NCI-H2196 (cell line): Measurements from ENCODE around the gene TRMT2A.
"Not testable (repeated sequence)": the region's sequence is repeated elsewhere in the genome, so short reads cannot be mapped to it uniquely, and the experiment has no call there.

Experiments
- DNase-seq: peaks from one replicate; lab custom pipeline; 2025; ENCODE audit not compliant: unreplicated experiment; lab: John Stamatoyannopoulos, UW

TRMT2A gene, protein sequence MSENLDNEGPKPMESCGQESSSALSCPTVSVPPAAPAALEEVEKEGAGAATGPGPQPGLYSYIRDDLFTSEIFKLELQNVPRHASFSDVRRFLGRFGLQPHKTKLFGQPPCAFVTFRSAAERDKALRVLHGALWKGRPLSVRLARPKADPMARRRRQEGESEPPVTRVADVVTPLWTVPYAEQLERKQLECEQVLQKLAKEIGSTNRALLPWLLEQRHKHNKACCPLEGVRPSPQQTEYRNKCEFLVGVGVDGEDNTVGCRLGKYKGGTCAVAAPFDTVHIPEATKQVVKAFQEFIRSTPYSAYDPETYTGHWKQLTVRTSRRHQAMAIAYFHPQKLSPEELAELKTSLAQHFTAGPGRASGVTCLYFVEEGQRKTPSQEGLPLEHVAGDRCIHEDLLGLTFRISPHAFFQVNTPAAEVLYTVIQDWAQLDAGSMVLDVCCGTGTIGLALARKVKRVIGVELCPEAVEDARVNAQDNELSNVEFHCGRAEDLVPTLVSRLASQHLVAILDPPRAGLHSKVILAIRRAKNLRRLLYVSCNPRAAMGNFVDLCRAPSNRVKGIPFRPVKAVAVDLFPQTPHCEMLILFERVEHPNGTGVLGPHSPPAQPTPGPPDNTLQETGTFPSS

DNA sequence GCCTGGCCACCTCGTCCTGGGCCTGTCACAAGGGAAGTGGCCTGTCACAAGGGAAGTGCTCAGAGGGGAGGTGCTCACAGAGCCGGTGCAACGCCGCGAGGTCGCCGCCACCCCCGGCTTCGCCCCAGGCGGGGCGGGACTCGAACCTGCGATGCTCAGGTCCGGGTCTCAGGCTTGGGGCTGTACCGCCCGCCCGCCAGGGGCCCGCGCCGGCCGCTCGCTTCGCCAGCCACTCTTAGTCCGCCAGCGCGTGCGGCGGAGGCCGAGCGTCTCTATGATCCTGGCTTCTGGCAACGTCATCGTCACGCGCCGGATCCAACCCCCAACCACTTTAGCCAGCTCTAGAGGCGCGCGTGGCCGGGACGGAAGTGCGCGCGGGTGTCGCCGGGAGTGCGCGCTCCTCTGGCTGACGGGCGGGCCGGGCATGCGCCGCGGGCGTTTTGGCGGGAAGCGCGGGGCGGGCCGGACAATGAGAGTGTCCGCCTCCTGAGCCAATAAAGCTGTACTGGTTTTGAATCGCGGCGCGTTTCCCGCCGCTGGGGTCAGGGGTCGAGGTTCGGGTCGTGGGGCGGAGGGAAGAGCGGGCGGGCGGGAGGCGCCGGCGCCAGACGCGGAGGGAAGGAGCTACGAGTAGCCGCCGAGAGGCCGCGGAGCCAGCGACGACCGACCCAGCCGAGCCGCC, at the start of gene TRMT2A:
Gene TRMT2A, minus strand, starts transcription at position 276 of the 682 bp plus-strand sequence. CDS start 320 bp downstream, outside the sequence.
- peak; percentile 91 for DNase-seq

- no peak for DNase-seq
These were observed 49.7 kb upstream of the TRMT2A start for GRCh38 chr22:20166703-20167102.

GRCh38 chr22:20165913-20166312, 48.9 kb upstream of the TRMT2A start:
- no peak for DNase-seq

GRCh38 chr22:20165421-20165820, 48.4 kb upstream of the TRMT2A start:
- no peak for DNase-seq

GRCh38 chr22:20164863-20165262, 47.8 kb upstream of the TRMT2A start:
- no peak for DNase-seq

- DNase-seq = no peak
These were observed 43.0 kb upstream of the TRMT2A start for GRCh38 chr22:20160041-20160440.

- not testable (repeated sequence) for DNase-seq
These were observed 42.5 kb upstream of the TRMT2A start for GRCh38 chr22:20159531-20159930.

GRCh38 chr22:20159076-20159475, 42.0 kb upstream of the TRMT2A start:
- no peak for DNase-seq

- DNase-seq = no peak
These were observed 41.5 kb upstream of the TRMT2A start for GRCh38 chr22:20158391-20159036.

DNA sequence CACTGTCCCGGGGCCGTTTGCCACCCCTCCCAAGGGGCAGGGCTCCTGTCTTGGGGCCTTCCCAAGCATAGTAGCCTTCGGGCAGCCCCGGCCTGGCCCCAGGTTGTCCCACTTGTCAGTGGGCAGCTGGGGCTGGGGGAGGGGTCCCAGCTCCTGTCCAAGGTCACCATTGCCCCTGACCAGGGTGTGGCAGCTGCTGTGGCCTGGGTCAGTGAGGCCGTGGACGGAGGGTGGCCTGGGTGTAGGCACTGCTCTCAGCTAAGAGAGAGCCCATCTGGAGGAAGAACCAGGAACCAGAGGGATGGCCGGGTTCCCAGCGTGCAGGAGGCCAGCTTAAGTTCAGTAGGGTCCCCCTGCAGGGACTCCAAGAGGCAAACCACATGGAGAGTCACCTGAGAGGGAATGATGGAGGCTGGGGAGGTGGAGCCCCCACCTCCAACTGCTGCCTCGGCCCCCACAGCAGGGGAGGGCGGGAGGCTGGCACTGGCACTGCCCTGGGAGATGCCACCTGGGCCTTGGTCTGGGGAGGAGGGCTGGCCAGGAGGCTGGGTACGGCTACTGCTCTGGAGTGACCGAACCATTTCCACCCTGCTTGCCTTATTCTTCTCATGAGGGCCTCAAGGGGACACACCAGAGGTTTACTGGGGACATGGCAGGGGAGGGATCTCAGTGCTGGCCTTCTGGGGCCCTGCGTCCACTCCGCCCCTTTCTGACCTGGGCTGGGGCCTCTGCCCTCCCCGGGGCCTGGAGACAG, 40.6 kb upstream of the TRMT2A start:
- no peak for DNase-seq

- DNase-seq = peak; percentile 43
These were observed 39.8 kb upstream of the TRMT2A start for GRCh38 chr22:20156611-20157429.

GRCh38 chr22:20156042-20156389, 39.0 kb upstream of the TRMT2A start:
- DNase-seq = no peak

DNA sequence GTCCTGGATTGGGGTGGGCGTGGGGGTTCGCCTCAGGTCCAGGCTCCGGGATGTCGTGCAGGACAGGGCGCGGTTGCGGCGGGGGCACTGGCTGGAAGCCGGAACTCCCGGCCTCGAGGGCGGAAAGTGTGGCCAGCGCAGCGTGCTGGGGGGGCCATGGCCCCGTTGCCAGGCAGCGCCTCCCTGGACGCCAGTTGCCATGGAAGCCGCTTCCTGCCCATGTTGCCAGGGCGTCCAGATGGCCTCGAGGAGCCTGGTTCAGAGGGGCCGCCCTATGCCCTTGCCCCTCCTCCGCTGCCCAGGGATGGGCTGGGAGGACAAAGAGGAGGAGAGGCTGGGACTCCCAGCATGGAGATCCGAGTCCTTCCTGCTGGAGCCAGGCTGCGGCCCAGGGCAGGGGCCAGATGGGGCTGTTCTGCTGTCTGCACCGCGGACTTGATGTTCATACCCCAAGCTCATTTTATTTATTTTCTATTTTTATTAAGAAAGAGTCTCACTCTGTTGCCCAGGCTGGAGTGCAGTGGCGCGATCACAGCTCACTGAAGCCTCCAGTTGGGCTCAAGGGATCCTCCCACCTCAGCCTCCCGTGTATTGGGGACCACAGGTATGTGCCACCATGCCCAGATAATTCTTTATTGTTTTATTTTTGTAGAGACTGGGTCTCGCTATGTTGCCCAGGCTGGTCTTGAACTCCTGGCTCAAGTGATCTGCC, 38.5 kb upstream of the TRMT2A start:
- DNase-seq = peak; percentile 88

DNA sequence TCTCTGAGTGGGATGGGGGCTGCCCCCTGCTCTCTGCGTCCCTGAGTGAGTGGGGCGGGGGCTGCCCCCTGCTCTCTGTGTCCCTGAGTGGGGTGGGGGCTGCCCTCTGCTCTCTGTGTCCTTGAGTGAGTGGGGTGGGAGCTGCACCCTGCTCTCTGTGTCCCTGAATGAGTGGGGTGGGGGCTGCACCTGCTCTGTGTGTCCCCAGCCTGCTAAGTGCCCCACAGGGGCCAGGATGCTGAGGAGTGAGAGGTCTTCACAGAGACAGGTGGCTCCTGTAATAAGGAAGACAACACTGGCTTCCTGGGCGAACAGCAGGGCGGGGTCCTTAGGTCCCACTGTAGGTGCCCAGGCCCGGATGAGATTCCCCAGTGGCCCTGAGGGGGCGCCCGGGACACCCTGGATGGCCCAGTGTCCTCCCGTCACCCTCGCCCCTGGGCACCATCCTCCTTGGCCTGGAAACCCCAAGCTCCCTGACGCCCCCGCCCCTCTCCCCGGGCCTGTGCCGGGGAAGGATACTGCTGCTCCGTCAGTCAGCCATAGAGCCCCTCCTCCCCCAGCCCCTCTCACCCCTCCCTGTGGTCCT, 37.7 kb upstream of the TRMT2A start:
- no peak for DNase-seq

DNA sequence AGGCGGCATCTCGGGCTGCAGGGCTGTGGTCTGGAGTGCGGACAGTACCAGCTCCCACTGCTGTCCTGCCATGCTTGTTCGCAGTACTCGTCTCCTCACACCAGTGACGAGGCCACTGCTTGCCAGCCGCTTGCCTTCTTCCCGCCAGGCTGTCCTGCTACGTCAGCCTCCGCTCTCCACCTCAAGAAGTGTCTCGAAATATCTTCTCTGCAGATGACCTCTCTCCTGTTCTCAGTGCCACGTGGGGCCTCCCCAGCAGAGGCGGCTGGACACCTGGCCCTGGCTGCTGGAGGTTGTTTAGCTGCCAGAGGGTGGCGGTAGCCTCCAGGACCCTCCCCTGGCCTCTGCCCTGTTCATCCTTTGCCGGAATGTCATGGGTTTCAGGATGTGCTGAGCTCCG, 36.9 kb upstream of the TRMT2A start:
- no peak for DNase-seq

DNA sequence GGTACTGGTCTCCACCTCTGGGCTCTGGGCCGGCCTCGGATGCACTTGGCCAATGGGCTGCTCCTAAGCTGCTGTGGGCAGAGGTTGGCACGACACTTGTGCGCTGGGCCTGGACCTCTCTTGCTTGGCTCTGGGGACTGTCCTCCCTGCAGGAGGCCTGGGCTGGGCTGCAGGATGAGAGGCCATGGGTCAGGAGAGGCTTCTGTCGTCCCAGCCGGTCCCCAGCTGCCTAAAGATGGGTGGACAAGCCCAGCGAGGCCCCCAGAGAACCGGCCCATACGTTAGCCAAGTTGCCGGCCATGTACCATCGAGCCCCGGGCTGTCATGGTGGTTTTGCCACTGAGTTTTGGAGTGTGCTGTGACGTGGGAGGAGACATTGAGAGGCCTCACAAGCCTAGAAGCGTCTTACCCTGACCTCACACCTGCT, 35.5 kb upstream of the TRMT2A start:
- no peak for DNase-seq

DNA sequence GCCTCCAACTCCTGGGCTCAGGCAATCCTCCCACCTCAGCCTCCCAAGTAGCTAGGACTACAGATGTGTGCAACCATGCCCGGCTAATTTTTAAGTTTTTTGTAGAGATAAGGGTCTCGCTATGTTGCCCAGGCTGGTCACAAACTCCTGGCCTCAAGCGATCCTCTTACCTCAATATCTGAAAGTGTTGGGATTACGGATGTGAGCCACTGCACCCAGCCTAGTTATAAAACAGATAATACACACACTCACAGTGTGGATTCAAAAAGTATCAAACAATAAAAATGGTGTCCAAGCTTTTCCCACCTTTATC, 34.2 kb upstream of the TRMT2A start:
- DNase-seq = no peak

GRCh38 chr22:20150381-20151275, 33.6 kb upstream of the TRMT2A start, which contains the start of gene CCDC188:
CCDC188 (minus strand) TSS chr22:20151055; CDS start chr22:20150986, 69 bp downstream.
- no peak for DNase-seq
